GM10266 (cell line): ENCODE results near the gene MAD1L1.
"Not testable (repeated sequence)": the region's sequence is repeated elsewhere in the genome, so short reads cannot be mapped to it uniquely, and the experiment has no call there.

Experiments used
- DNase-seq: peaks from one replicate; pipeline ENCODE4 v3.0.0; 2012; ENCODE audit errors: extremely low spot score
- TF ChIP-seq, protein P1 (sequence below): IDR thresholded peaks from 2 replicates; pipeline ENCODE4 v1.5.1; 2012; ENCODE audit warnings: mild to moderate bottlenecking, low read depth; ENCODE audit not compliant: control insufficient read depth, insufficient read depth; ENCODE audit errors: missing control alignments

The MAD1L1 gene

DNA sequence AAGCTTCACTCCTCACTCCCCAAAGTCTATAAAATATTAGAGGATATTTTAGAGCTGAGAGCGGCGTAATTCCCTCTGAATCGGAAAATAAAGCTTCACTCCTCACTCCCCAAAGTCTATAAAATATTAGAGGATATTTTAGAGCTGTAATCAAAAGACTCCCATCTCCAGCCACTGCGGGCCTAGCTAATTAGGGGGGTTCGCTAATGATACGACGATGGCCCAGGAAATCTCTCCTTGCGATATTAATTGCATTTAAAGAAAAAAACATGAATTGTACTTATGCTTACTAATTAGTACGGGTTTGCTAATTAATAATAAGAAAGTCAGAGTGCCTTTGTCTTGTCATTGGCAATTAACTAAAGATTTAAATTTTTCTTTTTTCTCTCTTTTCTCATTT, 235.9 kb downstream of the MAD1L1 start:
- TF ChIP-seq, protein P1, sequence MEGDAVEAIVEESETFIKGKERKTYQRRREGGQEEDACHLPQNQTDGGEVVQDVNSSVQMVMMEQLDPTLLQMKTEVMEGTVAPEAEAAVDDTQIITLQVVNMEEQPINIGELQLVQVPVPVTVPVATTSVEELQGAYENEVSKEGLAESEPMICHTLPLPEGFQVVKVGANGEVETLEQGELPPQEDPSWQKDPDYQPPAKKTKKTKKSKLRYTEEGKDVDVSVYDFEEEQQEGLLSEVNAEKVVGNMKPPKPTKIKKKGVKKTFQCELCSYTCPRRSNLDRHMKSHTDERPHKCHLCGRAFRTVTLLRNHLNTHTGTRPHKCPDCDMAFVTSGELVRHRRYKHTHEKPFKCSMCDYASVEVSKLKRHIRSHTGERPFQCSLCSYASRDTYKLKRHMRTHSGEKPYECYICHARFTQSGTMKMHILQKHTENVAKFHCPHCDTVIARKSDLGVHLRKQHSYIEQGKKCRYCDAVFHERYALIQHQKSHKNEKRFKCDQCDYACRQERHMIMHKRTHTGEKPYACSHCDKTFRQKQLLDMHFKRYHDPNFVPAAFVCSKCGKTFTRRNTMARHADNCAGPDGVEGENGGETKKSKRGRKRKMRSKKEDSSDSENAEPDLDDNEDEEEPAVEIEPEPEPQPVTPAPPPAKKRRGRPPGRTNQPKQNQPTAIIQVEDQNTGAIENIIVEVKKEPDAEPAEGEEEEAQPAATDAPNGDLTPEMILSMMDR, result no peak
- DNase-seq, result no peak

DNA sequence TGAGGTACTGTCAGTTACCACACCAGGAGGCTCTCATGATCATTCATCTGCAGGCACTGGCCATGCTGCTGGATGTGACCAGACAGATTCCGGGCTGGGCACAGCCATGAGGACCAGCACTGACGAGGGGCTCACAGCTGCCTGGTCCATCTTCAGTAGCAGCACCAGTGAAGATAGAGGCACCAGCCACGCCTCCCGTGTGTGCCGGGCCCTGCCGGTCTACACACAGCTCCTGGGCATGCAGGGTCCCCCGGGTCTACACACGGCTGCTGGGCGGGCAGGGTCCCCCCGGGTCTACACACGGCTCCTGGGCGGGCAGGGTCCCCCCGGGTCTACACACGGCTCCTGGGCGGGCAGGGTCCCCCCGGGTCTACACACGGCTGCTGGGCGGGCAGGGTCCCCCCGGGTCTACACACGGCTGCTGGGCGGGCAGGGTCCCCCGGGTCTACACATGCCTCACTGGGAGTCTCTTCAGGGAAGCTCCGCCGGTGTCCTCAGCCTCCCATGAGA, 236.8 kb downstream of the MAD1L1 start:
- DNase-seq, result not testable (repeated sequence)

DNA sequence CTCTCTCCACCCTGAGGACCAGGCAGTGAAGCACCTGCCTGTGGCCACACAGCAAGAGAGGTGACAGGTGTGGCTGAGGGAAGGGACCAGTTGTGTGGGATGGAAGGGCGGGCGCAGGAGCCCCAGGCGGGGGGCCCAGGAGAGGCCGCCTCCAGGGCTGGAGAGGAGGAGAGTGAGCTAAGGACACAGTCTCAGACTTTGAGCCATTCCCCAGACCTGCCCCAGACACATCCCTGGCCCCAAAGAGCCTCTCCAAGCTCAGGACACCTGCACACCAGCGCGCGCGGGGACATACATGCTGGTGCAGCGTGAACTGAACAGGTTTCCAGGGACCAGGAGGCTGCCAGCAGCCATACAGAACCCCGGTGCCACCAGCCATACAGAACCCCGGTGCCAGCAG, 237.3 kb downstream of the MAD1L1 start:
- TF ChIP-seq, protein P1, result no peak

DNA sequence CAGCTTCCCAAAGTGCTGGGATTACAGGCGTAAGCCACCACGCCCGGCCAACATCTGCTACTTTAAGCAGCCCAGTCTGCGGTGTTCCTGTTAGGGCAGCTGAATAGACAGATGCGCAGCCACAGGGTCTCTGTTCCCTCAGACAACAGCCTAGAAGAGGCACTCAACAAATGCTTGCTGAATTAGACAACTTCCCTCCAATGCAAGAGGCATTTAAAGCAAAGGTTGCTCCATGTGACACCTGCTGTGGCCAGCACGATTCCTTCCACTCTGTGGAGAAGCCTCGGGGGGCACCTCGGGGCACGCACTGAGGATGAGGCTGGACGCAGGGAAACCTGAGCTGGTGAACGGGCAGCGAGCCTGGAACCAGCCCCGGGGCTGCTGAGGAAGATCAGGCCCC, 237.8 kb downstream of the MAD1L1 start:
- no peak for DNase-seq
- TF ChIP-seq, protein P1, result no peak

More for the DNA sequence above, 237.3 kb downstream of the MAD1L1 start:
- DNase-seq, result no peak

DNA sequence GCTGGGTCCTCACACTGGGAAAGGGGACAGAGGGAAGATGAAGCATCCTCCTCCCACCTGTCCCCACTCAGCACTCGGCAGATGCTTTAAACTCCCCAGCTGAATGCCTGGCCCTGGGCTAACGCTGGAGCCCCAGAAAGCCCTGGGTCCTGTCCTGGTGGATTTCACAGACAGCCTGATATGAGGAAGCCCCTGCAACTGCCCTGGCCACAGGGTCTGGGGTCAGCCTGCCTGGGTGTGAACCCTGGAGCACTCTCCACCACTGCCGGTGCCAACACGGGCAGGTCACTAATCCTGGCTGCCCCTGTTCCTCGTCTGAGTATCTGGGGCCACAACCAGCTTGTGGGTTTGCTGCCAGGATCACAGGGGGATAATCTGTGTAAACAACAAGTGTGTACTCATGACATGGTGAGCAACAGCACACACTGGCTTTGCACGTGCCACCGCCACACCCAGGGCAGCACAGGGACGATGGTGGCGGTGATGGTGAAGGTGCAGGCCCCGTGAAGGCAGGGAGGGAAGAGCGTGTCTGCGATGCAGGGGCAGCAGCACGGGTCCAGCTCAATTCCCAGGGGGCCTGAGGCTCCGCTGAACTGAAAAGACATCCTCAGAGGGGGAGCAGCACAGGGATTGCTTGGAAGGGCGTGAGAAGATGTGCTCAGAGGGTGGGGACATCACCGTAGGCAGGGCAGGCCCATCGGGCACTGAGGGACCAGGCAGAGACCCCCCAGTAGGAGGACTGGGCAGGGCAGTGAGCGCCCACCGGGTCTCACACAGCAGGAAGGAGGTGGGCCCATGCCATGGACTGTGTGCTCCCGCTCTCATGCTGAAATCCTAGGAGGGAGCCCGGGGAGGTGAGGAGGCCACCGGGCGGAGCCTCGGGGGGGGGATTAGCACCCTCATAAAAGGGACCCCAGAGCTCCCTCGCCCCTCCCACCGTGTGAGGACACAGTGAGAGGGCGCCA, 238.7 kb downstream of the MAD1L1 start:
- TF ChIP-seq, protein P1, result no peak
- no peak for DNase-seq

DNA sequence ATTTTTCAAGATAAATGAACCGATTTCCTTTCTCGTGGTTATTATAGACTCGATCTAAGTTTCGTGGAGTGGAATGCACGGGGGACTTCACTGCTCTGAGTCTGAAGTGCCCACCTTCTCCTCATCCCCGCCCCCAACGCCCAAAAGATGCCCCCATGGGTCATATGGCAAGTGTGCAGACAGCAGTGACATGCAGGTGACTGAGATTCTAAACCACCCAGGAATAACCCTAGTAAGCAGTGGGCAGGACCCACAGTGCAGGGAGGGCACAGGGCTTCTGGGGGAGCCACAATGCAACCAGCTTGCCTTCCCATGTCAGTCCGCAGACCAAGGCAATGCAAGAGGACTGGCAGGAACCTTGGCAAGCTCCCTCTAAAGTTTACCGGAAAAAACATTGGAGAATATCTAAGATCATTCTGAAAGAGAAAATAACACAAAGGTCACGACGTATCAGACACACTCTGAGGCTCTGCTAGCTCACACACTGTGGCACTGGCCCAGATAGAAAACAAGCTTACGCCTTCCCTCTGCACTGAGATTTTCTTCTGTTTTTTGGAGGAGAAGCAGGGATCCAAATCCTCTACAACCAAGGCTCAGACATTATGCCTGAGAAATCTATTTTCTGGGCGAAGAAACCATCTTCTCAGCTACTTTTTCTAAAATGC, 239.6 kb downstream of the MAD1L1 start:
- no peak for DNase-seq
- TF ChIP-seq, protein P1, result no peak

DNA sequence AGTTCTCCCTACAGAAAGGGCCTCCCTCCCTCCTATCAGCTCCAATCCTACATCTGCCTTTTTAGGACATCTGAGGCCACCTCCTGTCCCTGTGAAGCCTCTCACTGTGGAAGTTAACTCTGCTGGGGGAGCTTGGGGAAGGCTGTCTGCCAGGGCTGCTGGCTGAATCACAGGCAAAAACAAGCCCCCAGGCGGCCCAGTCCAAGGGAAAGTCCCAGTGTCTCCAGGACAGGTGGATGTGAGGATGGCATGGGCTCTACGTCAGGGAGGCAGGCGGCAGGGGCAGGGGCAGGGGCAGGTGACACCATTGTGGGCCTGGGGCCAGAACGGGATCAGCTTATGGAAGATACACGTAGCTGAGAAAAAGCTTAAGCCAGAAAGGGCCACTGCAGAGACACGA, 240.2 kb downstream of the MAD1L1 start:
- TF ChIP-seq, protein P1, result no peak
- no peak for DNase-seq
